COR-L47 (cell line): ENCODE data around the gene AGAP6.
"Not testable (repeated sequence)": the region's sequence is repeated elsewhere in the genome, so short reads cannot be mapped to it uniquely, and the experiment has no call there.

ENCODE experiments used
- DNase-seq: peaks from one replicate; lab custom pipeline; 2025; lab: John Stamatoyannopoulos, UW

AGAP6 gene

DNA sequence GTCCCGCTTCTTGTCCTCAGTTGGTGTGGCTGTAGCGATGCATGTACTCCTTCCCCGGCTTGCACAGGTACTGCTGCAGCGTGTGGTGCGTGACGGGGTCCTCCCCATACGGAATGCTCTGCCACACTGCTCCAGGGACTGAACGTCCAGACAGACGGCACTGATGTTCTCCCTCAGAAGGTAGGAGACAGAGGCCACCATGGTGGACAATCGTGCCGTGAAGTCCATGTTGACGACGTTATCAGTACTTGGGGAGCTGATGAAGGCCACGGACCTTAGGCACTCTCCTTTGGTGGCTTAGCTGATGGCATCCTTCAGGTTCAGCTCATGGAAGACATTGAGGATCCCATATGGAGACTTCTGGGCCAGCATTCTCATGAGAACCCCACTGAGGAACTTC is 37.4 kb downstream of the AGAP6 start:
- no peak for DNase-seq

DNA sequence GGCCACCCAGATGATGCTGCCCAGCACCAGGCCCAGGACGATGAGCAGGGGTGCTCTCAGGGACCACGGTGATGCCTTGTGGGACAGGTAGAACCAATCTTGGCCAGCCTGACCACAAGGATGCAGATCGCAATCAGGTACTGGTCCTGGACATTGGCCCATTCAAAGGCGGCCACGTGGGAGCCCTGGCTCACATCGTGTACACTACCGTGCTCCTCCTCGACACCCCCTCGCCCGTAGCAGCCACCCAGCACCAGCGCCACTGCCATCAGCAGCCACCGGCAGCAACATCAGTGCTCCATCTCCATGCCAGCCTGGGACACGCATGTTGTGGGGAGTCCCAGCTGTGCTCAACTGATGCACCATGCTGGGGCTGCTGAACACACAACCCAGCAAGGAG is 39.0 kb downstream of the AGAP6 start:
- no peak for DNase-seq

DNA sequence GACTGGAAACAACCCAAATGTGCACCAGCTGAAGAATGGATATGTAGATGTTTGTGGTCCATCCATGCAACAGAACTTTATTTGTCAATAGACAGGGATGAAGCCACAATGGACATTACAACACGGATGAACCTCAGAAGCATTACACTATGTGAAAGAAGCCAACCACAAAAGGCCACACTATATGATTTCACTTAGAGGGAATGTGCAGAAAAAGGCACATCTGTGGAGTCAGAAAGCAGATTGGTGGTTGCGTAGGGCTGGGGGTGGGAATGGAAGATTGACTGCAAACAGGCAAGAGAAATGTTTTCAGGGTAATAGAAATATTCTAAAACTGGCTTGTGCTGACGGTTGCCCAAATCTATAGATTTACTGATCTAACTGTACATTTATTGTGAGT is 45.3 kb downstream of the AGAP6 start:
- no peak for DNase-seq

DNA sequence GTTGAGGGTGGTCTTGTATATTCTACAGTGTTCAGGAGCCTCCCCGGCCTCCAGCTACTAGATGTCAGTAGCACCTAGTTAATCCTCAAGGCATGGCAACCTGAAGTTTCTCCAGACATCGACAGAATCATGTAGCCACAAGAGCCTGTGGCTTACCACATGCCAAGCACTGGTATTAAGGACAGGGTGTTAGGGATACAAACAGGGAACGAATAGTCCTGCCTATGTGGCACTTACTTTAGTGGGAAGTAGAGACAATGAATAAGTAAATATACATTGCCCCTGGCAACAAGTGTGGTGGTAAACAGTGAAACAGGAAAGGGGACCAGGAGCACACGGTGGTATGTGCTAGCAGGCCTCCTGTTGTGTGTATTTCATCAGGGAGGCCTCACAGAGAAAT is 47.1 kb downstream of the AGAP6 start:
- not testable (repeated sequence) for DNase-seq

DNA sequence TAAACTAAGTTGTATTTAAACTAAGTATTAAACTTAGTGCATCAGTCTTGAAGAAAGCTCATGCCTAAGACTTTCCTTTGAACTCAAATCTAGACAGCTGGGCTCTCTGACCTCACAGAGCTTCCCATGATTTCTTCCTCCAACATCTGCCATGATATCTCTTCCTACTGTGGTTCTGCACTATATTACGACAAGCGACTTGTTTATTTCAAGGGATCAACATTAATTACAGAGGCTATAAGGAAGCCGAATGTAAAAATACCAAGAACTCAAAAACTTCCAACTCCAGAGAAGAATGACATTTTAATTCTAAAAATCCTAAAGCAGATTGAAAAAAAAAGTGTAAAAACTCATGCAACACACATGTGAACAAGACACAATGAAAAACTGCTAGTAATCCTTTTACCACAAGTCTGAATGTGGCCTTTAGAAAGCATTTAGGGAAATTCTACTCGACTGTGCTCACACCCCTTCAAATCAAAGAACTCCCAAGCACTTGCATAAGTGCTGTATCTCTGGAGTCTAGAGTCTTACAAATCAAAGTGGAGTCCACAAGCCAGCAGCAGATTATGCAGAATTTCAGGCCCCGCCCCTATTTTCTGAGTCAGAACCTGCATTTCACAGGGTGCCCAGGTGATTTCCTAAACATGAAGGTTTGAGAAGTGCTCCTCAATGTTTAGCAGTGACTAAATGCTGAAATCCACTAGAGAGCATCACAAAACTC is 56.9 kb downstream of the AGAP6 start:
- DNase-seq: no peak

DNA sequence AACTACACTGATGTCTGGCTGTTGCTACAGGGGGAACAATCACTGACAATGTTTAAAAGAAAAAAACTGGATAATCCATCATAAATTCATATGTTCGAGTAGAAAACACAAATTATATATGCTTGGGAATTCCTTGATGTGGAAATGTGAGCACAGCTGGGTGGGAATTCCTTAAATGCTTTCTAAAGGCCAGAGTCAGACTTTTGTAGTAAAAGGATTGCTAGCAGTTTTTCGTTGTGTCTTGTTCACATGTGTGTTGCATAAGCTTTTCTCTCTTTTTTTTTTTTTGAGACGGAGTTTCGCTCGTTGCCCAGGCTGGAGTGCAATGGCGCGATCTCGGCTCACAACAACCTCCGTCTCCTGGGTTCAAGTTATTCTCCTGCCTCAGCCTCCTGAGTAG is 58.3 kb downstream of the AGAP6 start:
- not testable (repeated sequence) for DNase-seq

DNA sequence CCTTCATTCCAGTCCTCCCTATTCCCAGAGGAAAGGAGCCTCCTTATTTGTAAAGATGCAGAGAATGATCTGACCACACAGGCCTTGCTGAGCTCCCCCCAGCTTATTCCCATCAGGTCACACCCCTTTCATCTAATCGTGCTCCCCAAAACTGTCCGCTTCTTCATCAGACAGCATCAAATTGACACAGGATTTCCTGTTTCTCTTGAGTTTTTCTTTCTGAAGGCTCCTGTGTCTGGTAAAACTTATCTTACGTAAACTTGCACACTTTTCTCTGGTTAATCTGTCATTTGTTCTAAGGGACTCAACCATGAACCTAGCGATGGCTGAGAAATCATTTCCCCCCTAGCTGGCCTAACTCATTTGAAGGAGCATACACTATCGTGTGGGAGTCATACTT is 59.4 kb downstream of the AGAP6 start:
- DNase-seq: not testable (repeated sequence)

DNA sequence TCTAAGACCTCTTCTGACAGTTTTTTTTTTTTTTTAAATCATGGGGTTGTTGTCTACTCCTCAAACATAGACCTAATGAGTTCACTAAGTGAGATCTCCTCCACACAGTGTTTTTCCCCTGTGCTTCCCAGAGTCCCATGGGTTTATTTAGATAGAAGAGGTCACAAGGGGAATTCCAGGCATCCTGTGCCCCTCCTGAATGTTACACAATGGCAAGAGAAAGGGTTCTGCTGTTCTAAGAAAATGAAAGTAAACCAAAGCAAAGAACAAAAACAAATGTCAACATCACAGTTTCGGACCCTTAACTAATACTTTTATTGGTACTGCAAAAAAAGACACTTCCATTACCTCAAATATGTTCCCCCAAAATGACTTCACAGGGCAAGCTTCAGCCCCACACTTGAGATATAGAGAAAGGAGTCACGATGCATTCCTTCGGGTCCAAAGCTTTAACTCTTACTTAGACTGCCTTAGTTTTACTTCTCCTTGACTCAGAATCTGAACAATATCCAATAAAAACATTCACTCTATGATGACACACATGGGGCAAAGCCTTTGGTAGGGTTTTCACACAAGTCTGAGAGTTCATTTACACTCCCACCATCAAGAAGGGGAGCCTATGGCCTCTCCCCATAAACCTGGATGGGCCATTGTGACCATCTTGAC is 63.9 kb downstream of the AGAP6 start:
- not testable (repeated sequence) for DNase-seq

DNA sequence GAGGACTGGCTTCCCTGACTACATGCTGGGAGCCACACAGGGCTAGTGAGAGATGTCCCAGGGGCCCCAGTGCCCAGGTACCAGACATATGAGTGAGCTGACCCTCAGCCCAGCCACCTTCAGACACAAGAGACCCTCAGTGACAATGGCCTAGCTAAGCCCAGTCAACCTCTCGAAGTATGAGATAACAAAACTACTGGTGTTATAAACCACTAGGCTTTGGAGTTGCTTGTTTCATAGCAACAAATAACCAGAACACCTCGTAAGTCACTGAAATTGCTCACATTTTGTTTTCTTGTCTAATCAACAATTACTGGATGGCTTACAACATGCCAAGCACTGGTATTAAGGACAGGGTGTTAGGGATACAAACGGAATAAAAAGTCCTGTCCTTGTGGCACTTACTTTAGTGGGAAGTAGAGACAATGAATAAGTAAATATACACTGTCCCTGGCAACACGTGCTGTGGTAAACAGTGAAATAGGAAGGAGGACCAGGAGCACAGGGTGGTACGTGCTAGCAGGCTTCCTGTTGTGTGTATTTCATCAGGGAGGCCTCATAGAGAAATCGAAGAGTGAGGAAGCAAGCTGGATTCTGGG is 64.7 kb downstream of the AGAP6 start:
- not testable (repeated sequence) for DNase-seq

DNA sequence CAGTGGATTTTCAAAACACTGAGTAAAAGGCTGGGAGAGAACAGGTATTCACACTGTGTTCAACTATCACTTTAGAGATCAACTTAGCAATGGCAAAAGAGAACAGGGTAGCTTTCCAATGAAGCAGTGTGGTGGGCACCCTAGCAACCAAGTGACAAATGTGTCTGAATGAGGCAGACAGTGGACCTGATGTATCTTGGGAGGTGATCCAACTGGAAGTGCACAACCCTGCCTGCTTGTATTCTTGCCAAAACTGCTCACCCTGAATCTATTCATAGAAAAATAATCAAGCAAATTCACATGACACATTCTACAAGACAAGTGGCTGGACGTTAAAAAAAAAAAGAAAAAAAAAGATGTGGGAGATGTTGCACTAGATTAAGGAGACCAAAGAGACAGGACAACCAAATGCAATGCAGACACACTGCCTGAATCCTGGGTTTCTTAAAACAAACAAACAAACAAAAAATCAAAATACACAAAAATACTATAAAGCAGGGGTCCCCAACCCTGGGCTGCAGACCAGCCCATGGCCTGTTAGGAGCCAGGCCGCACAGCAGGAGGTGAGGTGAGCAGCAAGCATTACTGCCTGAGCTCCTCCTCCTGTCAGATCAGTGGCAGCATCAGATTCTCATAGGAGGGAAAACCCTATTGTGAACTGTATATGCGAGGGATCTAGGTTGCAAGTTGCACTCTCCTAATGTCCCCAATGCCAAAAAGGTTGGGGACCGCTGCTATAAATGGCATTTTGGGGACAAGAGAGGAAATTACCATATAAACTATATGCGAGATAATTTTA is 67.5 kb downstream of the AGAP6 start:
- not testable (repeated sequence) for DNase-seq

DNA sequence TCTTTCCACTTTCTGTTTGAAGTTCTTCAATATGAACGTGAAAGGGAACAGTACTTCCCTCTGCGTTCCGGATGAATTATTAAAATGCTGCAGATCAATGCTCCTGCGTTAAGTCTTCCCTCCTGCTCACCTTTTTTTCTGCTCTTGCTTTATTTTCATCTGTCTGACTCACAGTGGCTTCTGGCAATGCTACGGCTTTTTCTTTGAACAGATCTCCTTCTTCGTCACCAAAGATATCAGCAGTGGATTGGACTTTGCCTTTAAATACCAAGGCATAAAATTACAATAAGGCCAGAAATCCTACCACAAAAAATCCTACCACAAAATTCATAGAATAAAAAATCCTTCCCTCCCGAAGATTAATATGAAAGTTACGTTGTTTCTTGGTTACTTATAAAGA is 68.4 kb downstream of the AGAP6 start:
- not testable (repeated sequence) for DNase-seq

DNA sequence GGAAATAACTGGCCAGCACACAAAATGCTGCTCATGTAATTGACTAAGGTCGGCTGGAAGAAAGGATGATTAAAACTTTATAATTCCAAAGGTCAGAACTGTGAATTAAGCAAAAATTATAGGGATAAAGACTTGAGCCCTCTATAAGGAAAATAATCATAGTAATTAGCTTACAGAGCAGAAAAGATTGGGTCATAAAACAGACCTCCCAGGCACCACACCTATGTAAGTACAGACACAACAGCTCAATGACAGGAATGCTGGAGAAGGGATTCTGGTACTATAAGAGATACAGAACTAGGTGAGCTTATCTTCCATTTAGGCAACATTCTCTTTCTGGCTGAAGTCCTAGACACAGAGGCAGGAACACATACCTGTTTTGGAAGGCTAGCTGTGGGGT is 70.5 kb downstream of the AGAP6 start:
- DNase-seq: not testable (repeated sequence)

DNA sequence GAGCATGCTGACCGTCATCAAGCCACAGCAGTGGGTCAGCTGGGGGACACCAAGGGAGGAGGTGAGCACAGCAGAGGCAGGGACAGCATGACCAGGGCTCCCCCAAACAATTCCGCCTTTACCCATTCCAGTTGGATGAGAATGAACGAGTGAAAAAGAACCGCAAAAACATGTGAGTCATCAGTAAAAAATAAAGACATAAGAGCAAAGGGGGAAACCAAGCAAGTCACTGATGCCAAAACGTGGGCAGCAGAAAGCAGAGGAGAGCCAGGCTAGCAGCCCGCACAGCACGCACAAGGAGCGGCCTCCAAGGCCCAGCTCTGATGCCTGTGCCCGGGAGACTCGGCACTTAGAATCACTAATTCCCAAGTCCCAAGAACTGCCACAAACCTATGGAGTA is 71.7 kb downstream of the AGAP6 start:
- DNase-seq: not testable (repeated sequence)
